ENCODE results near the gene GRWD1. TPM values are rescaled to one million over a fixed set of nuclear protein-coding genes. Genes with fewer than 3 reads are reported as not detected.

GRWD1 gene
- total and polyA plus RNA-seq, 2 of the 8 experiments (the other 6 are each of a cell fraction or from before 2014, with no cell fraction given): 36.9 to 61.9 TPM

DNA sequence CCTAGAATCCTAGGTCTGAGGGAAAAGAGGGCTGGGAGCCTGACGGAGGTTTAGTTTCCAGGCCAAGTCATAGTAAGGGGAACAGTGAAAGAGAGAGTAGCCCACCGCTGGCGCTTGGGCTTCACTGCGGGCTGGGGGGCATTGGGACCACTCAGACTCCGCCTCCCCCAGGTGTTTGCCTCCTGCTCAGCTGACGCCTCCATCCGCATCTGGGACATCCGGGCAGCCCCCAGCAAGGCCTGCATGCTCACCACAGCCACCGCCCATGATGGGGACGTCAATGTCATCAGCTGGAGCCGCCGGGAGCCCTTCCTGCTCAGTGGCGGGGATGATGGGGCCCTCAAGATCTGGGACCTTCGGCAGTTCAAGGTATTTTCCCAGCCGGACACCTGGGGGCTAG is 5.1 kb downstream of the GRWD1 start (continued):
- TF ChIP-seq, protein P1, sequence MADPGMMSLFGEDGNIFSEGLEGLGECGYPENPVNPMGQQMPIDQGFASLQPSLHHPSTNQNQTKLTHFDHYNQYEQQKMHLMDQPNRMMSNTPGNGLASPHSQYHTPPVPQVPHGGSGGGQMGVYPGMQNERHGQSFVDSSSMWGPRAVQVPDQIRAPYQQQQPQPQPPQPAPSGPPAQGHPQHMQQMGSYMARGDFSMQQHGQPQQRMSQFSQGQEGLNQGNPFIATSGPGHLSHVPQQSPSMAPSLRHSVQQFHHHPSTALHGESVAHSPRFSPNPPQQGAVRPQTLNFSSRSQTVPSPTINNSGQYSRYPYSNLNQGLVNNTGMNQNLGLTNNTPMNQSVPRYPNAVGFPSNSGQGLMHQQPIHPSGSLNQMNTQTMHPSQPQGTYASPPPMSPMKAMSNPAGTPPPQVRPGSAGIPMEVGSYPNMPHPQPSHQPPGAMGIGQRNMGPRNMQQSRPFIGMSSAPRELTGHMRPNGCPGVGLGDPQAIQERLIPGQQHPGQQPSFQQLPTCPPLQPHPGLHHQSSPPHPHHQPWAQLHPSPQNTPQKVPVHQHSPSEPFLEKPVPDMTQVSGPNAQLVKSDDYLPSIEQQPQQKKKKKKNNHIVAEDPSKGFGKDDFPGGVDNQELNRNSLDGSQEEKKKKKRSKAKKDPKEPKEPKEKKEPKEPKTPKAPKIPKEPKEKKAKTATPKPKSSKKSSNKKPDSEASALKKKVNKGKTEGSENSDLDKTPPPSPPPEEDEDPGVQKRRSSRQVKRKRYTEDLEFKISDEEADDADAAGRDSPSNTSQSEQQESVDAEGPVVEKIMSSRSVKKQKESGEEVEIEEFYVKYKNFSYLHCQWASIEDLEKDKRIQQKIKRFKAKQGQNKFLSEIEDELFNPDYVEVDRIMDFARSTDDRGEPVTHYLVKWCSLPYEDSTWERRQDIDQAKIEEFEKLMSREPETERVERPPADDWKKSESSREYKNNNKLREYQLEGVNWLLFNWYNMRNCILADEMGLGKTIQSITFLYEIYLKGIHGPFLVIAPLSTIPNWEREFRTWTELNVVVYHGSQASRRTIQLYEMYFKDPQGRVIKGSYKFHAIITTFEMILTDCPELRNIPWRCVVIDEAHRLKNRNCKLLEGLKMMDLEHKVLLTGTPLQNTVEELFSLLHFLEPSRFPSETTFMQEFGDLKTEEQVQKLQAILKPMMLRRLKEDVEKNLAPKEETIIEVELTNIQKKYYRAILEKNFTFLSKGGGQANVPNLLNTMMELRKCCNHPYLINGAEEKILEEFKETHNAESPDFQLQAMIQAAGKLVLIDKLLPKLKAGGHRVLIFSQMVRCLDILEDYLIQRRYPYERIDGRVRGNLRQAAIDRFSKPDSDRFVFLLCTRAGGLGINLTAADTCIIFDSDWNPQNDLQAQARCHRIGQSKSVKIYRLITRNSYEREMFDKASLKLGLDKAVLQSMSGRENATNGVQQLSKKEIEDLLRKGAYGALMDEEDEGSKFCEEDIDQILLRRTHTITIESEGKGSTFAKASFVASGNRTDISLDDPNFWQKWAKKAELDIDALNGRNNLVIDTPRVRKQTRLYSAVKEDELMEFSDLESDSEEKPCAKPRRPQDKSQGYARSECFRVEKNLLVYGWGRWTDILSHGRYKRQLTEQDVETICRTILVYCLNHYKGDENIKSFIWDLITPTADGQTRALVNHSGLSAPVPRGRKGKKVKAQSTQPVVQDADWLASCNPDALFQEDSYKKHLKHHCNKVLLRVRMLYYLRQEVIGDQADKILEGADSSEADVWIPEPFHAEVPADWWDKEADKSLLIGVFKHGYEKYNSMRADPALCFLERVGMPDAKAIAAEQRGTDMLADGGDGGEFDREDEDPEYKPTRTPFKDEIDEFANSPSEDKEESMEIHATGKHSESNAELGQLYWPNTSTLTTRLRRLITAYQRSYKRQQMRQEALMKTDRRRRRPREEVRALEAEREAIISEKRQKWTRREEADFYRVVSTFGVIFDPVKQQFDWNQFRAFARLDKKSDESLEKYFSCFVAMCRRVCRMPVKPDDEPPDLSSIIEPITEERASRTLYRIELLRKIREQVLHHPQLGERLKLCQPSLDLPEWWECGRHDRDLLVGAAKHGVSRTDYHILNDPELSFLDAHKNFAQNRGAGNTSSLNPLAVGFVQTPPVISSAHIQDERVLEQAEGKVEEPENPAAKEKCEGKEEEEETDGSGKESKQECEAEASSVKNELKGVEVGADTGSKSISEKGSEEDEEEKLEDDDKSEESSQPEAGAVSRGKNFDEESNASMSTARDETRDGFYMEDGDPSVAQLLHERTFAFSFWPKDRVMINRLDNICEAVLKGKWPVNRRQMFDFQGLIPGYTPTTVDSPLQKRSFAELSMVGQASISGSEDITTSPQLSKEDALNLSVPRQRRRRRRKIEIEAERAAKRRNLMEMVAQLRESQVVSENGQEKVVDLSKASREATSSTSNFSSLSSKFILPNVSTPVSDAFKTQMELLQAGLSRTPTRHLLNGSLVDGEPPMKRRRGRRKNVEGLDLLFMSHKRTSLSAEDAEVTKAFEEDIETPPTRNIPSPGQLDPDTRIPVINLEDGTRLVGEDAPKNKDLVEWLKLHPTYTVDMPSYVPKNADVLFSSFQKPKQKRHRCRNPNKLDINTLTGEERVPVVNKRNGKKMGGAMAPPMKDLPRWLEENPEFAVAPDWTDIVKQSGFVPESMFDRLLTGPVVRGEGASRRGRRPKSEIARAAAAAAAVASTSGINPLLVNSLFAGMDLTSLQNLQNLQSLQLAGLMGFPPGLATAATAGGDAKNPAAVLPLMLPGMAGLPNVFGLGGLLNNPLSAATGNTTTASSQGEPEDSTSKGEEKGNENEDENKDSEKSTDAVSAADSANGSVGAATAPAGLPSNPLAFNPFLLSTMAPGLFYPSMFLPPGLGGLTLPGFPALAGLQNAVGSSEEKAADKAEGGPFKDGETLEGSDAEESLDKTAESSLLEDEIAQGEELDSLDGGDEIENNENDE (IDR thresholded peaks at IDR 0.05; ENCODE audit: insufficient replicate concordance, low read length): no peak
- TF ChIP-seq, protein P2, sequence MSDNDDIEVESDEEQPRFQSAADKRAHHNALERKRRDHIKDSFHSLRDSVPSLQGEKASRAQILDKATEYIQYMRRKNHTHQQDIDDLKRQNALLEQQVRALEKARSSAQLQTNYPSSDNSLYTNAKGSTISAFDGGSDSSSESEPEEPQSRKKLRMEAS (IDR thresholded peaks at IDR 0.05): no peak
- TF ChIP-seq RBBP5 (IDR thresholded peaks at IDR 0.05; ENCODE audit: borderline replicate concordance, low read depth, low read length) (no peak), RXRA (IDR thresholded peaks at IDR 0.05; ENCODE audit: insufficient read depth, low read depth, low read length) (no peak), EZH2 (IDR thresholded peaks at IDR 0.05; ENCODE audit: low read depth, low read length, severe bottlenecking) (no peak), GTF2F1 (IDR thresholded peaks at IDR 0.05; ENCODE audit: borderline replicate concordance, low read depth, low read length) (no peak), SP1 (IDR thresholded peaks at IDR 0.05; ENCODE audit: low read depth, low read length) (no peak), YY1 (IDR thresholded peaks at IDR 0.05; ENCODE audit: low read depth, low read length) (no peak)
- TF ChIP-seq, protein P3, sequence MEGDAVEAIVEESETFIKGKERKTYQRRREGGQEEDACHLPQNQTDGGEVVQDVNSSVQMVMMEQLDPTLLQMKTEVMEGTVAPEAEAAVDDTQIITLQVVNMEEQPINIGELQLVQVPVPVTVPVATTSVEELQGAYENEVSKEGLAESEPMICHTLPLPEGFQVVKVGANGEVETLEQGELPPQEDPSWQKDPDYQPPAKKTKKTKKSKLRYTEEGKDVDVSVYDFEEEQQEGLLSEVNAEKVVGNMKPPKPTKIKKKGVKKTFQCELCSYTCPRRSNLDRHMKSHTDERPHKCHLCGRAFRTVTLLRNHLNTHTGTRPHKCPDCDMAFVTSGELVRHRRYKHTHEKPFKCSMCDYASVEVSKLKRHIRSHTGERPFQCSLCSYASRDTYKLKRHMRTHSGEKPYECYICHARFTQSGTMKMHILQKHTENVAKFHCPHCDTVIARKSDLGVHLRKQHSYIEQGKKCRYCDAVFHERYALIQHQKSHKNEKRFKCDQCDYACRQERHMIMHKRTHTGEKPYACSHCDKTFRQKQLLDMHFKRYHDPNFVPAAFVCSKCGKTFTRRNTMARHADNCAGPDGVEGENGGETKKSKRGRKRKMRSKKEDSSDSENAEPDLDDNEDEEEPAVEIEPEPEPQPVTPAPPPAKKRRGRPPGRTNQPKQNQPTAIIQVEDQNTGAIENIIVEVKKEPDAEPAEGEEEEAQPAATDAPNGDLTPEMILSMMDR (IDR thresholded peaks at IDR 0.05; ENCODE audit: control extremely low read depth in 1 of 3, insufficient read depth in 1 of 3, low read depth in 1 of 3, low read length in 3 of 3): no peak
